ENCODE results near the gene SCIN.

GRCh38 chr7:12683678-12684585 is 113.4 kb downstream of the SCIN start:
- TF ChIP-seq CTCF (IDR thresholded peaks at IDR 0.05) = peak in 2 of 6 experiments; percentile 19 to 26
- no peak for TF ChIP-seq POLR2A (IDR thresholded peaks at IDR 0.05)
